DMS79 (cell line): ENCODE results near the gene MPC1.
"Not testable (repeated sequence)": the region's sequence is repeated elsewhere in the genome, so short reads cannot be mapped to it uniquely, and the experiment has no call there.

Experiments used
- DNase-seq: peaks from one replicate; lab custom pipeline; 2025; lab: John Stamatoyannopoulos, UW

The MPC1 gene

GRCh38 chr6:166406197-166406596, 23.5 kb upstream of the MPC1 start:
- DNase-seq = no peak

GRCh38 chr6:166405386-166405785, 22.6 kb upstream of the MPC1 start:
- DNase-seq = no peak

- no peak for DNase-seq
Measured at GRCh38 chr6:166402582-166403277, 20.0 kb upstream of the MPC1 start.

- DNase-seq = peak; percentile 19
Measured at GRCh38 chr6:166400649-166401250, 18.0 kb upstream of the MPC1 start.

- DNase-seq = no peak
Measured at GRCh38 chr6:166400181-166400580, 17.4 kb upstream of the MPC1 start.

GRCh38 chr6:166398348-166398747, 15.6 kb upstream of the MPC1 start:
- DNase-seq = no peak

- no peak for DNase-seq
Measured at GRCh38 chr6:166397849-166398248, 15.1 kb upstream of the MPC1 start.

- DNase-seq = no peak
Measured at GRCh38 chr6:166395778-166396177, 13.0 kb upstream of the MPC1 start.

- no peak for DNase-seq
Measured at GRCh38 chr6:166395351-166395750, 12.6 kb upstream of the MPC1 start.

- DNase-seq = no peak
Measured at GRCh38 chr6:166394036-166394892, 11.5 kb upstream of the MPC1 start.

- peak; percentile 12 for DNase-seq
Measured at GRCh38 chr6:166393535-166393823, 10.7 kb upstream of the MPC1 start.

- DNase-seq = not testable (repeated sequence)
Measured at GRCh38 chr6:166392755-166393534, 10.2 kb upstream of the MPC1 start.

- DNase-seq = no peak
Measured at GRCh38 chr6:166389119-166389518, 6.4 kb upstream of the MPC1 start.

GRCh38 chr6:166388290-166389004, 5.7 kb upstream of the MPC1 start:
- DNase-seq = no peak

GRCh38 chr6:166387642-166388289, 5.0 kb upstream of the MPC1 start:
- no peak for DNase-seq

- DNase-seq = not testable (repeated sequence)
Measured at GRCh38 chr6:166387098-166387497, 4.4 kb upstream of the MPC1 start.

GRCh38 chr6:166386111-166386510, 3.4 kb upstream of the MPC1 start:
- DNase-seq = no peak

- DNase-seq = not testable (repeated sequence)
Measured at GRCh38 chr6:166383802-166384363, 1.1 kb upstream of the MPC1 start.

- DNase-seq = no peak
Measured at GRCh38 chr6:166382500-166382932, 224 bp downstream of the MPC1 start.

- DNase-seq = peak; percentile 49
Measured at GRCh38 chr6:166381733-166382499, 824 bp downstream of the MPC1 start.
